DMS 273 (cell line): ENCODE results near the gene FOXC2.

ENCODE experiments used
- DNase-seq: peaks from one replicate; lab custom pipeline; 2025; ENCODE audit not compliant: unreplicated experiment; lab: John Stamatoyannopoulos, UW

FOXC2 gene

DNA sequence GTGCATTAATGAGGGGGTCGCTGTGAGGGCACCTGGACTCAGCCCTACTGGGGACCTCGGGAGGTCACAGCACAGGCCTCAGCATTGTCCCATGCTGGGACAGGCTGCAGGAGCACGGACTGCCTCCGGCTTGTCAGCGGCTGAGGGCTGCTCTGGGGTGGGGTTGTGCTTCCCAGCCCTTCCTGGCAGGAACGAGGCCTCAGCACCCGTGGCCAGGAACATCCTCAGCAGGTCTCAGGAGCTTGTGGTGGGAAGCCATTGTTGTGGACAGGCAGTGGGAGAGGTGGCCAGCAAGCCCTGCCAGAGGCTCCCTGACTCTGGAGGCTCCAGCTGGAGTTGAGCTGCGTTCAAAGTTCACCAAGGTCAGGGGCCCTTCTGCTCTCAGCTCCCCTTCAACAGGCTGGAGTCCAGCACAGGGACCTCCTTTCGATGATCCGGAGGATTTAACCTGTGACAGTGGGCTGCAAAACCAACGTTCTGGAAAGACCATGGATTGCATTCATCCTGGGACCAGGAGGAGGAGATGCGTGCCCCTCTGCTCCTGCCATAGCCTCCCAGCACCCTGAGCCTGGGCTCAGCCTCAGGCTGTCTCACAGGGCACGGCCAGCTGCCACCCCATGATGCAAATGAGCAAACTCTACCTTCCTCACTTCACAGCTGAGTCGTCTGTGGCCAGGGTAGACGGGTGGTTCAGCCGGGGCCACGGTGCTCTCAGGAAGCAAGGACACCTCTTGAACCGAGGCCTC, 44.3 kb downstream of the FOXC2 start:
- DNase-seq, result no peak

DNA sequence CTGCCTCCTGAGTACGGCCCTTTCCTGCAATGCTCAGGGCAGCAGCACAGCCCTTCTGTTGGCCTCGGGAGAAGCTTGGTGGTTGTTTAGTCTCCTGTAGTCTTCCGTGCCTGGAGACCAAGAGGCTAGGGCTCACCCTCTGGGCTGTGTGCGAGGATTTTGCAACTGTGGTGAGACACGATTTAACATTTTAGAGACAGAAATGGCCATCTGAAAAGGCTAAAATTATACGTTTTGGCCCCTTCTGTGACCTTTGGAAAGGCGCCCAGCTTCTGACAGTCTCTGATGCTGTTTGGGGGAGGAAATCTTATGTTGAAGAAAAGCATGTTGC, 44.9 kb downstream of the FOXC2 start:
- DNase-seq, result no peak

DNA sequence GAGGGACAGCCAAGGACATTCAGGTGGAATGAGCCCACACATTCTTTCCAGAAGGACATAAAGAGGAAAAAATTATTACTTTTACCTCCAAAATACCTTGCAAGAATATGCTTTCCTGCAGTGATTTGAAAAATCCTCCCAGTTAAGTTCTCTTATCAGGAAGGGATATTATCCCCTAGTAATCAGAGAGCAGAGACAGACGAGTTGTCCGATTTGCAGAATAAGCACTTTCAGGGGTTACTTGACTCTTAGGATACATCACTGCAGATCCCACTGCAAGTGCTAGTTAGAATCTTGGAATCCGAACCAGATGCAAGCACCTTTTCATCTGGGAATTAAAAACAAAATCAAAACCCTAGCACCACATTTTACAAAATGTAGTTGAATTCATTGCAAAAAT, 45.3 kb downstream of the FOXC2 start:
- DNase-seq, result no peak

DNA sequence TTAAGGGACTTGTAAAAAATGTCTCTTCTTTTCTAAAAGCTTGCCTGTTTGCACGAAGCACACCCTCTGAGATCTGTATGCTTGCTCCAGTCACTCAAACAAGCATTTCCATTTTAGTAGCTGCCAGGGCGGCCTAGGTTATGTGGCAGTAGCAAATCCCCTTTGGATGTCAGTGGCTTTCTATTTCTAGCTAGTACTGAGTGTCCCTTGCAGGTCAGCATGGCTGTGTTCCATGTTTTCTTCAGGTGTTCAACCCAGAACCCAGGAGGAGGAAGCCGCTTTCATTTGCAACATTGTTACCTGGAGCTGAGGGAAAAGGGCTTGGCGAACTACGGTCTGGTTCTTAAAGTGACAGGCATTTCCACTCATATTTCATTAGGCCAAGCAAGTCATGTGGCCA, 48.1 kb downstream of the FOXC2 start:
- DNase-seq, result no peak

DNA sequence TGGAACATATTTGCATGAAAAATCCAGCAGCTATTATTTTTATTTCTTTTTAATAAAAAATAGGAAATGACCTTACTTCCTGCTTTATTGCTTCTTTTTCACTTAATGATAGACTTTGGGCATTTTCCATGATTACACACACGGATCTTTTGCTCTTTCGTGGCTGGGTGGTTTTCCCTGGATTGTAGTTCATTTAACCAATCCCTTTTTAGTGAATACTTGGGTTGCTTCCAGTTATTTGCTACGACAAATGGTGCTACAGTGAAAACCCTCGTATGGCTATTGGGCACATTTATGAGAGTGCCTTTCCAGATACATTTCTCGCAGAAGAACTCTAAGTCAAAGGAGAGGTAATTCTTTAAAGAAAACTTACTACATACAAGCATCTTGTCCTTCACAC, 50.3 kb downstream of the FOXC2 start:
- DNase-seq, result no peak

DNA sequence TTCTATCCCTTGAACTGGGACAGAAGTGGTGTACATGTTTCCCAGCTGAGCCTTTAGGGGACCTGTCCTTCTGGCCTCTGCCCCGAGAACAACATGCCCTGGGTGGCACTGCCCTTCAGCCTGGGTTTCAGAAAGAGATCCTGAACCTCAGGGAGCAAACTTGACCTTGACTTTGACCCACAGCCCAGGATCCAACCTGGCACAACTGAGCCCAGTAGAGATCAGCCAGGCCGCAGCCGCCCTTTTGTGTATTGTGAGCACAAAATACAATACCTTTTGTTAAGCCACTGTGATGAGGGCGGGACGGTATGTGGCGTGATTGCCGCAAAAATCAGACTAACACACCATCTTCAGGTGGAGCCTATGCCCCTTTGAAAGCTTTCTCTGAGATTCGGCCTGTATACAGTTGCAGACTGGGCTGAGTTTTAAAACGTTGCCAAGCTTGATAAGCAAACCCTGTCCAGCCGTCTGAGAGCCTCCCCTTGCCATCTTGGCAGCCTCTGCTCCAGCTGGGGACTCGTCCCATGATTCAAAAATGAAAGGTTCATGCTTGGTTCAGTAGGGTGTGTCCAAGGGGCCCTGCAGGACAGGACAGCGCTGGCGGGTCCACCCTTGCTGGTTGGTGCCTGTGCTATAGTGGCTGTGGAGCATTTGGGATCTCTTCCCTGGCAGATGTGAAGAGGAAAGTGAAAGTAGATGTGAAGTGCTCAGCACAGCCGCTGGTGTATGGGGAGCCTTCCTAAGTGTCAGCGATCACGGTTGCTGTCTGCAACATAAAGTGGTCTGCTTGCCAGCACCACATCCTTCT, 52.0 kb downstream of the FOXC2 start:
- no peak for DNase-seq
